HG03442 (cell line): ENCODE data around the gene RFXAP.

ENCODE experiments used
- ATAC-seq: cut with Tn5 transposase; IDR thresholded peaks from one replicate; pipeline ENCODE4 v1.9.1; 2021; ENCODE audit warnings: mild to moderate bottlenecking, moderate library complexity; ENCODE audit not compliant: unreplicated experiment

The RFXAP gene

GRCh38 chr13:36815062-36815461, 4.0 kb upstream of the RFXAP start:
- ATAC-seq = no peak

- ATAC-seq = no peak
Observed at GRCh38 chr13:36817996-36818803, 822 bp upstream of the RFXAP start.

DNA sequence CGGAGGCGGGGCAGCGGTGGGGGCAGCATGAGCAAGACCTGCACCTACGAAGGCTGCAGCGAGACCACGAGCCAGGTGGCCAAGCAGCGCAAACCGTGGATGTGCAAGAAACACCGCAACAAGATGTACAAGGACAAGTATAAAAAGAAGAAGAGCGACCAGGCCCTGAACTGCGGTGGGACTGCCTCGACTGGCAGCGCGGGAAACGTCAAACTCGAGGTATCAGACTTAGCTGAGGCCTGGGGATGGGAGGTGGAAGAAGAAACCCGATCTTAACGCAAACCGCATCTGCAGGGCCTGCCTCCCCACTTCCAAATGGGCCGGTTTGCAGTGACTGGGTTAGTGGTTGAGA, 693 bp downstream of the RFXAP start:
- peak; percentile 15 for ATAC-seq

GRCh38 chr13:36820222-36820621, 1.2 kb downstream of the RFXAP start:
- peak; percentile 40 for ATAC-seq

DNA sequence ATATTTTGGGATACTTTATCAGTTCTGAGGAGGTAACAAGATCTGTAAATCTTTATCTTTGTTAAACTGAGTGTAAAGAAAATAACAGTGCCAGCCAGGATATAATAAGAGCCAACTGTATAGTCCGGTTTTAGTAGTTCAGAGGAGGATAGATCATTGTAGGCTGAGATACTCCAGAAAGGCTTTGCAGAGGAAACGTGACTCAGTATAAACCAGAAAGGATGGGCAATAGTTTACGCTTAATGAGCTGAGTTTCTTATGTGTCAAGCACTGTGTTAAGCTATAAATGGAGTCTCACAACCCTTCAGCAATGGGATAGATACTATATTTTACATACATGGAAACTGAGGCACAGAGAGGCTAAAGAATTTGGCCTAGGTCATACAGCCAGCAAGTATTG, 3.8 kb downstream of the RFXAP start:
- no peak for ATAC-seq

DNA sequence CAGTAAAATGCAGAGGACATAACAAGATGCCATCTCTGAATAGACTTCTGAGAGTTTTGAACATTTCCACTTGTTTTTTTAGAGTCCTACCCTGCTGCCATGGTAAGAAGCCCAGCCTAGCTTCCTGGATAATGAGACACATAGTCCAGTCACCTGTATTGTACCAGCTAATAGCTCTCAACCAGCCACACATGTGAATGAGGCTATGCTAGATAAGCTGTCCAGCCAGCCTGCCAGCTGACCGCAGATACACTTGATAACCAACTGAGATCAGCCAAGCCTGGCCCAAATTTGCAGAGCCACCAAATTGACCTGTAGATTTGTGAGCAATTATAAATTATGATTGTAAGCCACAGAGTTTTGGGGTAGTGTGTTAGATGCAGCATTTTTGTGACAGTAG, 10.7 kb downstream of the RFXAP start:
- ATAC-seq = no peak

- no peak for ATAC-seq
Observed at GRCh38 chr13:36831291-36831690, 12.3 kb downstream of the RFXAP start.

DNA sequence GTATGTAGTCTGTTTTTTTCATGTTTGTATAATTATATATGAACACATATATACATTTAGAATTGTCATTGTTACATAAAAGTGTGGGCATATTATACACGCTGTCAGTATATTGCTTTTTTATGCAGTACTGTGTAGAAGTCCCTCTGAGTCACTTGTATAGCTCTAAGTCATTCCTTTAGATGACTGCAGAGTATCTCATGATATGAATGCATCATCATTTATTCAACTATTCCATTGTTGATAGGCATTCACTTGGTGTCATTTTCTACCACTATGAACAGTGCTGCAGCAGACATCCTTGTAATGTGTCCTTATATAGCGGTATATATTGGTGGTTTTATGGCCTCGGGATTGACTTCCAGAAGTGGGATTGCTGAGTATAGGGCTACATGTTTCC, 15.3 kb downstream of the RFXAP start:
- no peak for ATAC-seq

GRCh38 chr13:36837354-36838092, 18.5 kb downstream of the RFXAP start:
- ATAC-seq = no peak

- ATAC-seq = no peak
Observed at GRCh38 chr13:36839281-36839680, 20.3 kb downstream of the RFXAP start.

GRCh38 chr13:36839981-36840380, 21.0 kb downstream of the RFXAP start:
- no peak for ATAC-seq

- no peak for ATAC-seq
Observed at GRCh38 chr13:36840718-36841250, 21.8 kb downstream of the RFXAP start.

GRCh38 chr13:36841391-36841790, 22.4 kb downstream of the RFXAP start:
- no peak for ATAC-seq

DNA sequence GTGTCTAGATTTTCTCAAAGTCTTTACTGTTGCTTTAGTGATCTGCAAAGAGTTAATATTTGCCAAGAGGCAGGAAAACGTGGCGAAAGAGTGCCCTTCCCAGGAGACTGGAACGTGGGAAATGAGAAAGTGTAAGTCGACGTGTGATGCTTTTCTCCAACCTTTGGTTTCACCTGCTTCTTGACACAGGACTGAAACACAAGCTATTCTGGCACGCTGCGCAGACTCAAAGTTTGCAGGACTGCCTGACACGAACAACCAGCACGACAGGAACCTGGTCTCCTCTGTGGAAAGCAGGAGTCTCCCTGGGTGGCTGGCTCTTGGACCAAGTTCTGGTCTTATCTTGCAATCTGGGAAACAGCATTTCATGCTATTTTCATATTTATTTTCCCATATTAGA, 28.6 kb downstream of the RFXAP start:
- ATAC-seq = no peak

DNA sequence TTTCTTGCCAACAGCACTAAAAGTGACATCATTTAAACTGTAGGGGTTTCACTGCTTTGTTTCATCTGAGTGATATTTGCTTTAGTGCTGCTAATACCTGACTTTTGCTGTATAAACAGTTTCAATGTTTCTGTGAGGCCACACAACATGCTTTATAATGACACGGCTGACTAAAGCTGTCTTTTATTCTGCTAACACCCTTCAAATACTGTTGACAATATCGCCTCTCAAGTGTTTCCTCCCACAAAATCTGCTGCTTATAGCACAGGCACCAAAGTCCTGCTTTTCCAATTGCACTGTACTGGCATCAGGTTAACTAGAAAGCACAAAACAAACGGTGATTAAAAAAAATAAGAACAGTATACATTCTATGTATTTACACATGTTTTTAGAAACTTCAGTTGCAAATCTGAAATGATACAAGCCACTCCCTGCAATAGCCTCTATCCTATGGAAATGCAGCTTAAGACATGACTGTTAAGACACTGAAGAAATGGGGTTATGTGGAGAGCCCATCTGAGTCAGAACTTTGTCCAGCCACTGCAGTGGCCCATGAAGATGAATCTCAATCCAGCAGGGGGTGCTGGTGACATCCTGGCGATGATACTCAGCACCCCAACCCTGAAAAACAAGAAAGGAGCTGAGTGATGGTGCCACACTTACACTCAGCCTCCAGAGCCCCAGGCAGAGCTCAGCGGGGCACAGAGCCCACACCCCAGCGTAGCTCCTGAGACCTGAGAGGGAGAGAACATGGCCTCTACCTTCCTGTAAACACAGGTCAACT, 29.4 kb downstream of the RFXAP start:
- ATAC-seq = no peak

- no peak for ATAC-seq
Observed at GRCh38 chr13:36850790-36851438, 31.9 kb downstream of the RFXAP start.

- ATAC-seq = no peak
Observed at GRCh38 chr13:36857253-36857652, 38.2 kb downstream of the RFXAP start.

DNA sequence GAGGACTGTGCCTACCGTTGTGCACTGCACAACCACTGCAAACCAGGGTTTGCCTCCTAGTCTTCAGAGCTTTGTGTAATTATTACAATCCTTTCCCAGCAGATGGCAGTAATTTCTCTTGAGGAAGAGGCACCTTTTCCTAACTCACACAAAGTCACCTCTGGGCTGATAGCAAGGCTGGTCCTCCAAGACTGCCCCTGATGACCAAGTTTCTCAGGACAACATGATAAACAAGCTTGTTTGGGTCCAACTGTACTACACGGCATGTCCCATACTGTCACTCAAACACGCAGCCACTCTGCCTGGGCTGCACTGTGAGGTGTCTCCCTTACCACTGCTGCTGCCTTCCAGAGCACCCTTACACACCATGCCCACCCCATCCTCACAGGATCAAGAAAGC, 39.3 kb downstream of the RFXAP start:
- peak; percentile 81 for ATAC-seq

DNA sequence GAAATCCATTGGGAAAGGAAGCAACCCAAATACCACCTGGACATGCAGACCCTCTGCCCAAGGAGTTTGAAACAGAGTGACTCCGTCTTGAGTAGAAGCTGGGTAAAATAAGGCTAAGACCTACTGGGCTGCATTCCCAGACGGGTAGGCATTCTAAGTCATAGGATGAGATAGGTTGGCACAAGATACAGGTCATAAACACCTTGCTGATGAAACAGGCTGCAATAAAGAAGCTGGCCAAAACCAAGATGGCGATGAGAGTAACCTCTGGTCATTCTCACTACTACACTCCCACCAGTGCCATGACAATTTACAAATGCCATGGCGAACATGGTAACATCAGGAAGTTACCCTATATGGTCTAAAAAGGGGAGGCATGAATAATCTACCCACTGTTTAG, 40.2 kb downstream of the RFXAP start:
- no peak for ATAC-seq

- ATAC-seq = no peak
Observed at GRCh38 chr13:36862002-36862685, 43.1 kb downstream of the RFXAP start.
